GM19463 (cell line): Measurements from ENCODE around the gene TAF11L13.
"Not testable (repeated sequence)": the region's sequence is repeated elsewhere in the genome, so short reads cannot be mapped to it uniquely, and the experiment has no call there.

Source experiments
- ATAC-seq: cut with Tn5 transposase; IDR thresholded peaks from one replicate; pipeline ENCODE4 v1.9.1; 2021; ENCODE audit warnings: mild to moderate bottlenecking, moderate library complexity; ENCODE audit not compliant: unreplicated experiment

The TAF11L13 gene

GRCh38 chr5:17631788-17632187, at the start of gene TAF11L13:
Gene TAF11L13, plus strand, starts transcription at chr5:17632088.
- ATAC-seq: not testable (repeated sequence)

- not testable (repeated sequence) for ATAC-seq
These were observed 46.2 kb upstream of the TAF11L13 start, which contains the start of gene TAF11L7 for GRCh38 chr5:17585658-17586057. Gene TAF11L7, minus strand, starts transcription at chr5:17585758.

DNA sequence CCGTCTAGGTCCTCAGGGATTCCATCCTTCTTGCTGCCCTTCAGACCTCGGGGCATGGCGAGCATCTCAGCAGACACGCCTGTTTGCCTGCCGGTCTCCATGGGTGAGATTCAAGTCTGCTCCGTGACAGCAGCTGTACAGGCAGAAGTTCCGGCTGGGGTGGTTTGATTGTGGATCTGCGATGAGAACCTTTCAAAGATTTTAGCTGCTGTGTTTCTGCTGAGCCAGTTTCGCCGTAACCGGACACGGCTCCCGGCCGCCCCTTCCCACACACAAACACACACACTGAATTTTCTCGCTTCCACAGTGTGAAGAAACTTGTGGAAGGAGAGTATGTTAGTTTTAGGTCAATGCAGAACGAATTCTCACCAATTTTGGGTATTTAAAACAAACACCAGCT, 41.0 kb upstream of the TAF11L13 start, which contains the start of gene TAF11L8:
Gene TAF11L8, minus strand, starts transcription at position 101 of the 400 bp plus-strand sequence.
- ATAC-seq: not testable (repeated sequence)

DNA sequence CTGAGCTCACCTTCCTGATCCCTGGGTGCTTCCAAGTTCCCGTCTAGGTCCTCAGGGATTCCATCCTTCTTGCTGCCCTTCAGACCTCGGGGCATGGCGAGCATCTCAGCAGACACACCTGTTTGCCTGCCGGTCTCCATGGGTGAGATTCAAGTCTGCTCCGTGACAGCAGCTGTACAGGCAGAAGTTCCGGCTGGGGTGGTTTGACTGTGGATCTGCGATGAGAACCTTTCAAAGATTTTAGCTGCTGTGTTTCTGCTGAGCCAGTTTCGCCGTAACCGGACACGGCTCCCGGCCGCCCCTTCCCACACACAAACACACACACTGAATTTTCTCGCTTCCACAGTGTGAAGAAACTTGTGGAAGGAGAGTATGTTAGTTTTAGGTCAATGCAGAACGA, 37.6 kb upstream of the TAF11L13 start, which contains the start of gene TAF11L9:
Gene TAF11L9, minus strand, starts transcription at position 140 of the 400 bp plus-strand sequence.
- ATAC-seq: not testable (repeated sequence)

- not testable (repeated sequence) for ATAC-seq
These were observed 34.2 kb upstream of the TAF11L13 start, which contains the start of gene TAF11L10 for GRCh38 chr5:17597728-17598127. Gene TAF11L10, minus strand, starts transcription at chr5:17597828.

- not testable (repeated sequence) for ATAC-seq
These were observed 28.0 kb upstream of the TAF11L13 start, which contains the start of gene TAF11L11 for GRCh38 chr5:17603880-17604279. Gene TAF11L11, plus strand, starts transcription at chr5:17604183.

DNA sequence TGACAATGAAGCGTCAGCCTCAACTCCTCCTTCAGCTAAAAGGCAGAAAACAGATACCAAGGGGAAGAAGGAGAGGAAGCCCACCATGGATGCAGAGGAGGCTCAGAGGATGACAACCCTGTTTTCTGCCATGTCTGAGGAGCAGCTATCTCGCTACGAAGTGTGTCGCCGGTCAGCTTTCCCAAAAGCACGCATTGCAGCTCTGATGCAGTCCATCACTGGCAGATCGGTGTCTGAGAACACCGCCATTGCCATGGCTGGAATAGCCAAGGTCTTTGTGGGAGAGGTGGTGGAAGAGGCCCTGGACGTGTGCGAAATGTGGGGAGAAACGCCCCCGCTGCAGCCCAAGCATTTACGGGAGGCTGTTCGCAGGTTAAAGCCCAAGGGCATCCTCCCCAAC, 26.9 kb upstream of the TAF11L13 start:
- ATAC-seq: no peak

- not testable (repeated sequence) for ATAC-seq
These were observed 24.4 kb upstream of the TAF11L13 start for GRCh38 chr5:17607461-17607860.

DNA sequence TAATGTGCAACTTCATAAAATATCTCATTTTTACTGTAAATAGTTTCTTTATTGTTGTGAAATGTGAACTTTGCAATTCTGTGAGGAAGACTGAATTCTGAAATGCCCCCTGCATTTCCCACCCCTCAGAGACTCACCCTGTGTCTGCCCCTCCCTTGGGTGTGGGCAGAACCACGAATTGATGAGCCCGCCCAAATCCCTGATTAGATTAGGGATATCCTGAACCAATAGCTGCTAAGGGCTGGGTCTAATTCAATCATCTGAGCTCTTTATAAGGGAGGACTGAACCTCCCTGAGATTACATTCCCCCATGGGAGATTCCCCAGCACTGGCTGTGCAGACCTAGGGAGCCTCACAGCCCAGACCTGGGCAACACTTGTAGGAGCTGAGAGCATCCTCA, 21.8 kb upstream of the TAF11L13 start, which contains the start of gene TAF11L12:
Gene TAF11L12, plus strand, starts transcription at position 301 of the 400 bp plus-strand sequence.
- ATAC-seq: not testable (repeated sequence)

GRCh38 chr5:17614872-17615605, 16.8 kb upstream of the TAF11L13 start:
- no peak for ATAC-seq

DNA sequence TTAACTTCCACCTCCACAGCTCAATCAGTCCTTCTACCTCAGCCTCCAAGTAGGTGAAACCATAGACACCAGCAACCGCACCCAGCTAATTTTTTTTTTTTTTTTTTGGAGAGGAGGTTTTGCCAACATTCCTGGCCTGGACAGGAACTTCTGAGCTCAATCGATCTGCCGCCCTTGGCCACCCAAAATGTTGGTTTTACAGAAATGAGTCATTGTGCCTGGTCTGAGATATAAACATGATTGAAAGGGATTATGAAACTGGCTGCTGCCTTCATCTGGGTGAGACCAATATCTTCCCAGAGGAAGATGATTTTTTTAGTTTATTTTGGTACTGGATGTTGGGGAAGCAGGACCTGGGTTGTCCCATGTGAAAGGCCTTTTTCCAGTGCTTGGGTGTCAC, 12.5 kb upstream of the TAF11L13 start:
- no peak for ATAC-seq

DNA sequence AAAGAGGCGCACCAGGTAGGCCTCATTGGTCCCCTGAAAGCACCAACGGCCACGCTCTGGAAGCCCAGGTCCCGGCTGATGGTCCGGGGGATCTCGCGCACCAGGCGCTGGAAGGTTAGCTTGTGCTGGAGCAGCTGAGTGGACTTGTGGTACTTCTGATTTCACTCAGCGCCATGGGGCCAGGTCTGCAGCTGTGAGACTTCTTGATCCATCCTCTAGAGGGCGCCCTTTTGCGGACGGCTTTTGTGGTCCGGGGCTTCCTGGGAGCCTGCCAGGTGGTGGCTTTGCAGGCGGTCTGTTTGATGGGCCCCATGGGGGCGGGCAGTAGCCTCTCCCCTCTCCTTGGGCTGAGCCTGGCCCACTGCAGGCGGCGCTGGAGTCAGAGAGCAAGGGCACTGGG, 11.3 kb upstream of the TAF11L13 start:
- ATAC-seq: no peak

DNA sequence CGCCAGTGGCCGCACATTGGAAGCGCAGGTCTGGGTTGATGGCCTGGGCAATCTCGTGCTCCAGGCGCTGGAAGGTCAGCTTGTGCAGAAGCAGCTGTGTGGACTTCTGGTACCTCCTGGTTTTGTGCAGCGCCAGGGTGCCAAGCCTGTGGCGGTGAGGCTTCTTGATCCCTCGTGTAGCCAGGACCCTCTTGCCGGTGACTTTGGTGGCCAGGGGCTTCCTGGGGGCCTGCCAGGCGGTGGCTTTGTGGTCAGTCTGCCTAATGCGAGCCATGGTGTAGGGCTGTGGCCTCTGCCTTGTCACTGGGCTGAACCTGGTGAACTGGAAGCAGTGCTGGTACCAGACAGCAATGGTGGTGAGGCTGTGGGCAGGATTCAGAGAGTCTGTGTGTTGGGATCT, 6.2 kb upstream of the TAF11L13 start:
- no peak for ATAC-seq

GRCh38 chr5:17634160-17634559, 2.3 kb downstream of the TAF11L13 start, which contains the start of gene TAF11L14:
Gene TAF11L14, plus strand, starts transcription at chr5:17634460.
- no peak for ATAC-seq

- not testable (repeated sequence) for ATAC-seq
These were observed 17.3 kb downstream of the TAF11L13 start for GRCh38 chr5:17649232-17649631.

DNA sequence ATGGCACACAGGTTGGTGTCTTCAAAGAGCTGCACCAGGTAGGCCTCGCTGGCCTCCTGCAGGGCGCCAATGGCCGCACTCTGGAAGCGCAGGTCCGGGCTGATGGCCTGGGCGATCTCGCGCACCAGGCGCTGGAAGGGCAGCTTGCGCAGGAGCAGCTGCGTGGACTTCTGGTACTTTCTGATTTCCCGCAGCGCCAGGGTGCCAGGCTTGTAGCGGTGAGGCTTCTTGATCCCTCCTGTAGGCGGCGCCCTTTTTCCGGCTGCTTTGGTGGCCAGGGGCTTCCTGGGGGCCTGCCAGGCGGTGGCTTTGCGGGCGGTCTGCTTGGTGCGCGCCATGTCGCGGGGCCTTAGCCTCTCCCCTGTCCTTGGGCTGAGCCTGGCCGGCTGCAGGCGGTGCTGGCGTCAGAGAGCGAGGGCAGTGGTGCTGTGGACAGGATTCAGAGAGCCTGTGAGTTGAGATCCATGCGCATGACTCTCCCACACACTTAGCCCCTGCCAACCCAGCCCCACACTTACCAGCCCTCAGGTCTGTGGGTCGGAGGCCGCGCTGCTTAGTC, 23.4 kb downstream of the TAF11L13 start:
- ATAC-seq: not testable (repeated sequence)

- no peak for ATAC-seq
These were observed 24.0 kb downstream of the TAF11L13 start for GRCh38 chr5:17655921-17656320.

DNA sequence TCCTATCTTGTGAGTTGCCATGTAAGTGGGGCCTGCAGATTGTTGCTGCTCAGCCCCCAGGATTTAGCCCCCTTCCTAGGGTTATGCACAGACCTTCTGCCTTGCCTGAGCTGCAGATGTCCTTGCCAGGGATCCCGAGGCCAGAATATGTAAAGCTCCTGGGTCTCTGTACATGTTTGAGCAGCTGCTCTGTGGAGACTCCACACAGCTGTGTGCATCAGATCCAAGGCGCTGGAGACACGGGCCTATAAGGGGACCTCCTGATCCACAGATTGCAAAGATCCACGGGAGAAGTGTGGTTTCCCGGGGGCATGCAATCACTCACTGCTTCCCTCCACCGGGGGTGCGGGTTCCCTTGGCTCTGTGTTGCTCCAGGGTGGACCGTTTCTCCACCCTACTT, 31.3 kb downstream of the TAF11L13 start:
- no peak for ATAC-seq

- no peak for ATAC-seq
These were observed 33.9 kb downstream of the TAF11L13 start for GRCh38 chr5:17665836-17666235.

DNA sequence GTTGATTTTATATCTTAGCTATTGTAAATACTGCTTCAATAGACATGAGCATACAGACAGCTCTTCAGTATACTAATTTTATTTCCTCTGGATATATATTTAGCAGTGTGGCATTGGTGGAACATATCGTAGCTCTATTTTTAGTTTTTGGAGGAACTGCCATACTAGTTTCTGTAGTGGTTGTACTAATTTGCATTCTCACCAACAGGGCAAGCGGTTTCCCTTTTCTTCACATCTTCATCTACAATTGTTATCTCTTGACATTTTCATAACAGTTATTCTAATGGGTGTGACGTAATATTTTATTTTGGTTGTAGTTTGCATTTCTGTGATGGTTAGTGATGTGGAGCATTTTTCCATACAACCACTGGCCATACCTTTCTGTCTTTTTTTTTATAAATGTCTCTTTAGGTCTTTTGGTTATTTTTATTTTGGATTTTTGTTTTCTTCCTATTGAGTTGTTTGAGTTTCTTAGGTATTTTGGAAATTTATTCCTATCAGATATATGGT, 34.9 kb downstream of the TAF11L13 start:
- ATAC-seq: no peak

DNA sequence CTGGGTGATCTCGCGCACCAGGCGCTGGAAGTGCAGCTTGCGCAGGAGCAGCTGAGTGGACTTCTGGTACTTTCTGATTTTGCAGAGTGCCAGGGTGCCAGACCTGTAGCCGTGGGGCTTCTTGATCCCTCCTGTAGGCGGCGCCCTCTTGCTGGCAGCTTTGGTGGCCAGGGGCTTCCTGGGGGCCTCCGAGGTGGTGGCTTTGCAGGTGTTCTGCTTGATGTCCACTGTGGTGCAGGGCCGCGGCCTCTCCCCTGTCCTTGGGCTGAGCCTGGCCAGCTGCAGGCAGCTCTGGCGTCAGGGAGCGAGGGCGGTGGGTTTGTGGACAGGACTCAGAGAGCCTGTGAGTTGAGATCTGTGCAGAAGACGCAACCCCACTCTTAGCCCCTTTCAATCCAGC, 38.5 kb downstream of the TAF11L13 start:
- no peak for ATAC-seq
